CD1c-positive myeloid dendritic cell (primary cell): ENCODE results near the gene IDH3A.

Experiments
- DNase-seq: peaks from one replicate; pipeline ENCODE4 v3.0.0-alpha.2; 2016; ENCODE audit errors: extremely low spot score

IDH3A gene

DNA sequence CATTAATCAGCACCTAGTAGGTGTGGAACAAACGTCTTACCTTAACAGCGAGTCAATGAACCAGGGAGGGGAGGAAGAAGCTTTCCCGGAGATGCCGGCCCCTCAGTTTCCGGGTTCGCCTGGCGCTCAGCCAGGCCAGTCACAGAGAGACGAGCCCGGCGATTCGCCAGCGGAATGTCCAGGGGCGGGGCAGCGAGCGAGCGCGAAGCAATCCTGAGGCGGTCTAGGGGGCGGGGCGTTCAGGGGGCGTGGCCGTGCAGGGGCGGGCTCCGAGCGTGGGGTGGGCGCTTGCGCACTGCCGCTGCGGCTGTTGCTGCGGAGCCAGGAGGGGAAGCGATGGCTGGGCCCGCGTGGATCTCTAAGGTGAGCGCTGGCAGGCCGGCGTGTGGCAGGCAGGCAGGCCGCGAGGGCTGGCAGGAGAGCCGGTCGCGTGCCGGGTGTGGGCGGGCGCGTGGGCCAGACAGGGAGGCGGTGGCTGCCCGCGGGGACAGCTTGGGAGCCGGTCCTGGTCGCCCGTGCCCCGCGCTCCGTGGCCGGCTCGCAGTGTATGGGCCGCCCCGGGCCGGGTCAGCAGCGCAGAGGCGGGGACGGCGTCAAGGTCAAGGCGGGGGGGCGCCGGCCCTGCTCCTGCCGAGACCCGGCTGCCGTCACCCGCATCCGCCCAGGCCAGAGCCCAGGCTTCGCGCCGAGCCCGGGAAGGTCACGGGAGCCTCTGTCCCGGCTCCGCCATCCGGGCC, at the start of gene IDH3A:
Gene IDH3A, plus strand, starts transcription at position 295 of the 737 bp plus-strand sequence. Its CDS starts 42 bp downstream, at position 337.
- peak; percentile 100 for DNase-seq

DNA sequence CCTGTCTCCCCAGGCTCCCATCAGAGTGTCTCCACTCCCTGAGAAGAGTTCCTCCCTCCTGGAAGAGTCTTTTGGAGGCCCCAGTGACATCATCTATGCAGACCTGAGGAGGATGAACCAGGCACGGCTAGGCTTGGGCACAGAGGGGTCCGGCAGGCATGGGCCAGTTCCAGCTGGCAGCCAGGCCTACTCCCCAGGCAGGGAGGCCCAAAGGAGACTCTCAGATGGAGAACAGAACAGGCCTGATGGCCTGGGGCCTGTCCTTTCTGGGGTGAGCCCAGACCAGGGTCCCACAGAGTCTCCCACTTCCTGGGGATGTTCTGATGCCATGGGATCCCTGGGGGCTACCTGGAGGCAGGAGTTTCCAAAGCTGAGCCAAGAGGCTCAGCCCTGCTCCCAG, 48.3 kb upstream of the IDH3A start:
- DNase-seq = no peak

- no peak for DNase-seq
Measured at GRCh38 chr15:78101423-78102105, 47.6 kb upstream of the IDH3A start.

GRCh38 chr15:78102211-78102610, 47.0 kb upstream of the IDH3A start:
- no peak for DNase-seq

GRCh38 chr15:78102741-78103140, 46.4 kb upstream of the IDH3A start:
- DNase-seq = no peak

GRCh38 chr15:78103406-78104118, 45.6 kb upstream of the IDH3A start:
- DNase-seq = peak; percentile 77

GRCh38 chr15:78104119-78104479, 45.1 kb upstream of the IDH3A start:
- no peak for DNase-seq

DNA sequence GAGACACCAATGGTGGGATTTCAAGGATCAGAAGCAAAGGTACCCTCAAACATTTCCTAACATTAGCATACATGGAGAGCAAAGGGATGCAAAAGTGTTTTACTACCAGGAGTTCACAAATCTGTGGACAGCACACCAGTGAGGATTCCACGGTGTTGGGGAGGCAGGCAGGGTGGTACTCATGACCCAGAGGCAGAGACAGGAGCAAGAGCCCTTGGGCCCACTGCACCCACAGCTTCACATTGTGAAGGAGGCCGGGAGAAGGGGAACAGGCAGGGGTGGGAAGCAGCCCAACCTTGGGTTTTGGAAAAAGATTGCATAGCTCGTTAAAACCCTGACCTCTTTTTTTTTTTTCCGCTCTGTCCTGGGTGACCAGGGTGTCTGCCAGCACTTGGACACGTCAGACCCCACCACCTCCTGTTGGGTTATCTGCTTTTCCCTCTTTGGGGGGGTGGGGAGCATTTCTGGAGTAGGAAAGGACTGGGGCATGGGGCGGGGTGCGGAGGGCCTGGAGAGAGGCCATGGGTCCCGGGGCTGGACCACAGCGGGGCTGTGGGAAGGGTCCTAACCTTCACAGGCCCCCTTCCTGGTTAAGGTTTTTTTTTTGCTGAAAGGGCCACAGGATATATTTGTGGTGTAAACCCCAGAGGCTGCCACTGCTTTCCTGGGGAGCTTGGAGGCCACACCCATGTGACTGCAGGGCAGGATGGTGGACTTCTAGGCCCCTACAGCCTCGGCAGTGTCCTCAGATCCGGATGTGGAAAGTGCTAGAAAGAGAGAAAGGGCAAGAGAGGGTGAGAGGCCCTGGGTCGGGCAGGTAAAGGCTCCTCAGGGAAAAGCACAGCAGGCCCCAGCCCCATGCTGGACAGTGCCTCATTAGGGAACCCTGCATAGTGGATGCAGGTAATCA, 44.3 kb upstream of the IDH3A start:
- no peak for DNase-seq

- DNase-seq = peak; percentile 35
Measured at GRCh38 chr15:78105476-78106241, 43.5 kb upstream of the IDH3A start.

DNA sequence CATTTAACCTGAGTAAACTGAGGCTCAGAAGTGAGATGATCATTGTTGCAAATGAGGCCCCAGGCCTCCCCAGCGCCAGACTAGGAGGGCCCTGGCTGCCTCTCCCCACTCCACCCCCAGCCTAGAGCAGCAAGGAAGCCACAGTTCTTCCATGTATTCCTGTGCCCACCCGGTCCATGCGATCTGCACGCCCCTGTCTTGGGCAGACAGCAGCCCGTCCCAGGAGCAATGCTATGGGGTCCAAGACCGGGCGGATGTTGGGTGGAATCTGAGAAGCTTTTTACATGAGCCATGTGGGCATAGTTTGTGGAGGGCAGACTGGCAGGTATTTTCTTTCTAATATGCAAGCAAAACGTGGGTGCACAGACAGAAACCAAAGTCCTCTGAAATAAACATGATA, 41.7 kb upstream of the IDH3A start:
- no peak for DNase-seq

- peak; percentile 90 for DNase-seq
Measured at GRCh38 chr15:78108300-78109084, 40.7 kb upstream of the IDH3A start.

DNA sequence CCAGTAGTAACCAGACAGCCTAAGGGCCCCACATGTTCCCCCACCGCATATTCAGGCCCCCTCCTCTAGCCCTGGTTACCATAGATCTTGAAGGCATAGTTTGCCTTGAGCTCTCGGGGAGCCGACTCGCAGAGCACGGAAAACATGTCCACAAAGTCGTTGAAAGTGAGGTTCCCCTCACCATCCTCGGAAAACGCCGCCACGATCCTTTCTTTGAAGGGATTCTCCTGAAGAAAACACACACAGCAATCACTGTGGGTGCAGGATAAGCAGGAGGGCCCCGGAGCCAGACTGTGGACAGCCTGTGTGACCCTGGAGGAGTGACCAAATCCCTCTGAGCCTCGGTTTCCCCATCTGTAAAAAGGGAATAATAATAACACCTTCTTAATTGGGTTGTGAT, 40.0 kb upstream of the IDH3A start:
- no peak for DNase-seq

DNA sequence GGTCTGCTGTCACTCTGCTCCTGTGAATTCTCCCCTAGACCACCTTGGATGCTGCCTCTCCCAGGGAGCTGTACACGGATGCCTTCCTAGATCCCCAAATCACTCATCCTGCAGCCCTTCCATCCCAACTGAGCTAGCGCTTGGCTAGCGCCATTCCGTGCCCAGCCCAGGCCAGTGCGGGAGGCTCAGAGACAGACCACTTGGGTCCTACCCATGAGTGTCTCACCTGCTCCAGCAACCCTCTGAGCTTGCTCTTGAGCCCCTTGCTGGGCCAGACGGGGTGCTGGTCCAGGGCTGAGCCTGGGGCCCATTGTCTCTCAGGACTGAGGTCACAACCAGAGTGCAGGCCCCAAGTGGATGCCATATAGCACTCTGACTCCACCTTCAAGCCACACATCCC, 39.1 kb upstream of the IDH3A start:
- DNase-seq = no peak

DNA sequence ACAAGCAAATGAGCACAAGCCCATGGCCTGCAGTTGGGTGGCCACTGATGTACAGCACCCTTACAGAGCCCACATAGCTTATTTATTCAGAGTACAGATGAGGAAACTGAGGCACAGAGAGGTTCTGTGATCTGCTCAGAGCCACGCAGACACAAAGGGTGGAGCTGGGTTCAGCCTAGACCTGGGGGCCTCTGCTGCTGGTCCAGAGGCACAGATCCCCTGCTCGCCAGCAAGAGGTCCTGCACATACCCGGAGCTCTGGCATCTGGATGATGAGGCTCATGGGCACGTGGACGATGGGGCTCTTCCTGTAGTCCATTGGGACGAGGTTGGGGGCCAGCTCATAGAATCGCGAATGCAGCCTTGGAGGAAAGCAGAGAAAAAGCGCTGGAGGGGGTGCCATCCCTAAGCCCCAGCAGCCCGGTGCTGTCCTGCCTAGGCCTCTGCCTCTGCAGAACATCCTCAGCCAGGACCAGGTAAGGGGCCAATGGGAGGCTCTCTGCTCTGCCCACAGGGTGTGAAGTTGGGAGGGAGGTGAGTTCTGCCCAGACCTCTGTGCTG, 38.2 kb upstream of the IDH3A start:
- DNase-seq = no peak

DNA sequence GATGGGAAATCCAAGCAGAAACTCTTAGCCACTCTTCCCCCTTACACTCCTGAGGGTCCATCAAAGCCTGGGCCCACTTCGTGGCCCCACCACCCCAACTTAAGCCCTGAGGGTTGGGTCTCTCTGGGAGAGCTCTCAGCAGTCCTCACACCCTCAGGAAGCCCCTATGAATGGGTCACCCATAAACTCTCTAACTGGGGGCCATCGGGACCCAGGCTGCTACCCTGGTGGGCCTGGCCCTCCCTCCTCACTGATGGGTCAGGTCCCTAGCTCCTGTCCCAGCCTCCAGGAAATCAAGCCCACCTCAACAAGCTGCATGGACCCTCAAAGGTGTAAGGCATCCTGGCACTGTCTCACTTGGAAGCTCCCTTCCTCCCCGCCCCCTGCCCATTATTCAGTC, 37.4 kb upstream of the IDH3A start:
- no peak for DNase-seq

GRCh38 chr15:78112551-78112950, 36.6 kb upstream of the IDH3A start:
- no peak for DNase-seq

GRCh38 chr15:78120523-78120922, 28.6 kb upstream of the IDH3A start:
- no peak for DNase-seq

DNA sequence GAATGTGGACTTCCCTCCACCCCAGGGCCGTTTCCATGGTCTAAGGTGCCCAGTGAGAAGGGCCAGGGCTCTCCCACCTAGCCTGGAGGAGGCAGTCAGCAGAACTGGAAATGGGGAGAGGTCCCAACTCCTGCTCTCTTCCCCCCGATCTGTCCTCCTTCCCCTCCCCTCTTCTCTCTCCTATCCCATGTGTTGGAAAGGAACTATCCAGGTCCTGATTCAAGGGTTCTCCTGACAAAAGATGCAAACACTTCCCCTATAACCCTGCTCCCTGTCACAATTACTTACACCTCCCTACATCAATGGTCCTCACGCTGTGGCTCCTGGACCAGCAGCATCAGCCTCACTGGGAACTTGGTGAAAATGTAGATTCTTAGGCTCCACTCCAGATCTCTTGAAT, 23.9 kb upstream of the IDH3A start:
- no peak for DNase-seq

DNA sequence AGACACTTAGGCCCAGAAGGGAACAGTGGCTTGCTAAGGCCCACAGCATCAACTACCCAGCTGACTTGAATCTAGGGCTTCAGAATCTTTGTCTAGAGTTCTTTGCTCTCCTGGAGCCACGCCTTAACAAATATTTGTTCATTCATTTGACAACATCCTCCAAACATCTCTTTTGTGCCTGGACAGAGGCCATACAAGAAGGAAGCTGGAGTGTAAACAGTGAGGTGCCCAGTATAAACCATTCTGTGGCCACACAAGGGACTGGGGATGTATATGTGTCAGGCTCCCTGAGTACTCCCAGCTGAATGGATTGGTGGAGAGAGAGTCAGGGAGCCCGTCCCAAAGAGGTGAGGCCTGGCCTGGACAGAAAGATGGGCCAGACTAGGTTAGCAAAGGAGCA, 21.3 kb upstream of the IDH3A start:
- DNase-seq = no peak
